ENCODE results near the gene CLCN7.
A peak's percentile ranks its signal among the peaks of the same experiment; 100 is the strongest.

Gene CLCN7

DNA sequence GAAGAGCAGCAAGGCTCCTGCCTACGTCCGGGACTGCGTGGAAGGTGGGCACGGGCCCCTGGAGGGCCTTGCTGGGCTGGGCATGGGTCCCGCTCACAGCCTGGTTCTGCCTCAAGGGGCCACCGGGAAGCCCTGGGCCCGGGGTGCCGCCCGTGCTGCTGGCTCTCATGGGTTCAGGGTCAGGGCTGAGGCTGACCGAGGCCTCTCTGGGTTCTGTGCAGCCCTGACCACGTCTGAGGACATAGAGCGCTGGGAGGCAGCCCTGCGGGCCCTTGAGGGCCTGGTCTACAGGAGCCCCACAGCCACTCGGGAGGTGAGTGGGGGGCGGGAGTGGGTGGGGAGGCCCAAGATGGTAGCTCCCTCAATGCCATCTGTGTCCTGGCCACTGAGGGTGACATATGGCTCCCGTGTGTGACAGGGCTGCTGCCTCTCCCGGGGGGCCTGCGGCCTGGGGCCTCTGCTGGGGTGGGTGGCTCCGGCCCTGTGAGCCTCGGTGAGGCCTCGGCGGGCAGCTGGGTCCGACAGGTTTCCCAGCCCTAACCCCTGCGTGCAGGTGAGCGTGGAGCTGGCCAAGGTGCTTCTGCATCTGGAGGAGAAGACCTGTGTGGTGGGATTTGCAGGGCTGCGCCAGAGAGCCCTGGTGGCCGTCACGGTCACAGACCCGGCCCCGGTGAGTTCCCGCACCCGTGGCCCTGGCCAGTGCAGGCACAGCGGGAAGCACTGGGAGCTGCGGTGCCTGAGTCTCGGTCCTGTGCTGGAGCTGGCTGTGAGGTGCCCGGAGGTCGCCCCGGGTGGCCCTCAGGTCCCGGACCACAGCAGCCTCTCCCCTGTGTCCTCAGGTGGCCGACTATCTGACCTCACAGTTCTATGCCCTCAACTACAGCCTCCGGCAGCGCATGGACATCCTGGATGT lies 27.5 kb upstream of the CLCN7 start:
- DNase-seq = no peak

DNA sequence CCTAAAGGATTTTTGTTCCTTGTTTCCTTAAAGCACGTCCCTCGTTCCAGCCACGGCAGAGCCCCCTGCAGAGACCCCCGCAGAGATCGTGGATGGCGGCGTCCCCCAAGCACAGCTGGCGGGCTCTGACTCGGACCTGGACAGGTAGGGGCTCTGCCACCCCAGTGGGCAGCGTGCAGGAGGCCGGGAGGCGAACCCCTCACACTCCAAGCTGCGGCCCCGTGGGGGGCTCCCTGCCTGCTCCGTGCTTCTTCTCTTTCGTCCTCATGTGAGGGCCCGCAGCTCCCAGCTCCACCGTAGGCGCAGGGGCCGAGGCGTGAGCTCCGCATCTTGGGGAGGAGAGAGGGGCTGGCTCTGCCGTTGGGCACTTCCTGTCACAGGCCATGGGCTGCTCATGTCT lies 26.8 kb upstream of the CLCN7 start:
- no peak for DNase-seq

DNA sequence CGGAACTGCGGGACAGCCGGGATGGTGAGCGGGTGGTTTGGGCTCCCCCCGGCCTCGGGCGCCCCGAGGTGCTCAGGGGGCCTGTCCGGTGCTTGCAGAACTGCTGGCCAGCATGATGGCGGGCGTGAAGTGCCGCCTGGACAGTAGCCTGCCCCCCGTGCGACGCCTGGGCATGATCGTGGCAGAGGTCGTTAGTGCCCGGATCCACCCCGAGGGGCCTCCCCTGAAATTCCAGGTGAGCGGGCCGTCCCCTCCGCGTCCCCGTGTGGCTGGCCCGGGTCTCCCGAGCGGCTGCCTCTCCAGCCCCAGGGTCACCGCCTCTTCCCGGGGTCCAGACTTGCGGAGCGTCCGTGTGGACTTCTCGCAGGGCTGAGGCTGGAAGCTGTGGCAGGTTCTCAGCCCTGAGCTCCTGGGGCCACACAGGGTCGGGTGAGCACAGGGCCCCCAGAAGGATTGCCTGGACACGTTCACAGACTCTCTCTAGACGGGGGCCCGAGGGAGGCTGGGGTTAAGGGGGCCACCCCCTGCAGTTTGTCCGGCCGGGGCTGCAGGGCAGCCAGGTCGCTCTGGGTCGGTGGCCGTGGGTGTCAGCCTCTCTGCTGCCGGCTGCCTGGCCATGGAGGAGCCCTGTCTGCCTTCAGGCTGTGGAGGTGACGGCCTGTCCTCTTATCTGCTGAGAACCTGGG lies 25.8 kb upstream of the CLCN7 start:
- DNase-seq = no peak

DNA sequence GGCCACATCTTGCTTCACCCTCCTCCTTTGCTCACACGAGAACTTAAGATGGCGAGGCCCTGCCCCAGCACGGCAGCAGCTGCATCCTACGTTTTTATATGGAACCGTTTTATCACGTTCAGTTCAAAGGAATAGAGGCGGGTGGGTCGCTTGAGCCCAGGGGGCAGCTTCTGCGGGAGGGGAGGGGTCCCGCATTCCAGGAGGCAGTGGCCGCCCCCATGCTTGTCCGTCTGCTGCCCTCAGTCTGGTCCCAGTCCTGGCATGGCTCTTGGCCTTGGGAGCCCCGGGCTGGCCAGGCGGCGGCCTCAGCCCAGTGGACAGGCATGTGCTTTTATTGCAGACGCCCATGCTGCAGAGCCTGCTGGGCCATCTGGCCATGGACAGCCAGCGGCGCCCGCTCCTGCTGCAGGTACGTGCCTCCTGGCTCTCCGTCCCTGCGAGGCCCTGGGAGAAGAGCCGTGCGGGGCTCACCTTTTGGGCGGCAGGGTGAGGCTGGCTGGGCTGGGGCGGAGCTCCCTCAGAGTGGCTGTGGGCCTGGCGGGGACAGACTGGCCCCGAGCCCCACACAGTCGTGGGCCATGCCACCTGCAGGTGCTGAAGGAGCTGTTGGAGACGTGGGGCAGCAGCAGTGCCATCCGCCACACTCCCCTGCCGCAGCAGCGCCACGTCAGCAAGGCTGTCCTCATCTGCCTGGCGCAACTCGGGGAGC lies 25.1 kb upstream of the CLCN7 start:
- DNase-seq = no peak

DNA sequence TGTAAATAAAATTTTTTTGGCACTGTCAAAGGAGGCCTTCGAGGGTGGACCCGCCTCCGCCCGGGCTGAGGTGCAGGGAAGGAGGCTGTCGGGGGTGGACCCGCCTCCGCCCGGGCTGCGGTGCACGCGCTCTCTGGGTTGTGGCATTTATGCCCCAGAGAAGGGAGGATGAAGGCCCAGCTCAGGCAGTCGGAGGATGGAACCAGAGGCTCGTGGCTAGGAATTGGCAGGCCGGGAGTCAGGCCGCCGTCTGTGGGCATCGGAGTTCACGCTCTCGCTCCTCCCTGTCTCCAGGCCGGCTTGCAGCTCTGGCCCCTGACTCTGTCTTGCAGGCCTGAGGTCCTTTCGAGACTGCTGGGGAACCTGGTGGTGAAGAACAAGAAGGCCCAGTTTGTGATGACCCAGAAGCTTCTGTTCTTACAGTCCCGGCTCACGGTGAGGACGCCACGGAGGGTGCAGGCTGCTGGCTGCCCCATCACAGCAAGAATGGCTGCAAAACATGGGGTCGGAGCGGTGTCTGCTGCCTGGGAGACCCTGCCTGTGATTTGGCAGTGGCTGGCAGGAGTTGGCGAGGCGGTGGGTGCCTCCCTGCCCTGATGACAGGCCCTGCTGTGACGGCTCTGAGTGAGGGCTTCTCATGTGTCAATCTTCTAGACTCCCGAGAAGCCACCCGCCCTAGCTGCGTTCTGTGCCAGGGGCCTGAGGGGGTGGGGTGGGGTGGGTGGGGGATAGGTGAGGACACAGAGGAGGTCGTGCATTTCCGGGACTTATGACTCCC lies 24.3 kb upstream of the CLCN7 start:
- no peak for DNase-seq

DNA sequence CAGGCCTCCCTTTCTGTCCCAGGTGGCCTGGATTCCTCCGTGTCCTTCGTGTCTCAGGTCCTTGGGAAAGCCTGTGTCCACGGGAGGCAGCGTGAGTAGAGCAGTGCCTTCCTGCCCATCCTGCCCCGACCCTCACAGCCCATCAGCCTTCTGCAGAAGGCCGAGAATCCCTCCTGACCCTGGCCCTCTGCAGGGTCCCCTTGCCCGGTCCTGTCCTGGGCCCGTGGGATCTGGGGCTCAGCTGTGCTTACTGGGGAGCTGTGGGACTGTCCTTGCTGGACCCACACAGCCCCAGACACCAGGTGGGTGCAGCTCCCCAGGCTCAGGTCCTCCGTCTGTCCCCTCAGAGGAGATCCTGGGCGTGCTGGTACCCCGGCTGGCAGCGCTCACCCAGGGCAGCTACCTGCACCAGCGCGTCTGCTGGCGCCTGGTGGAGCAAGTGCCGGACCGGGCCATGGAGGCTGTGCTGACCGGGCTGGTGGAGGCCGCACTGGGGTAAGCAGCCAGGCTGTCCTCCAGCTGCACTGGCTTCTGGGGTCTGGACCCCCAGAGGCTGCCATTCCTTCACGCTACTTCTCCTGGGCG lies 22.3 kb upstream of the CLCN7 start:
- DNase-seq = no peak

DNA sequence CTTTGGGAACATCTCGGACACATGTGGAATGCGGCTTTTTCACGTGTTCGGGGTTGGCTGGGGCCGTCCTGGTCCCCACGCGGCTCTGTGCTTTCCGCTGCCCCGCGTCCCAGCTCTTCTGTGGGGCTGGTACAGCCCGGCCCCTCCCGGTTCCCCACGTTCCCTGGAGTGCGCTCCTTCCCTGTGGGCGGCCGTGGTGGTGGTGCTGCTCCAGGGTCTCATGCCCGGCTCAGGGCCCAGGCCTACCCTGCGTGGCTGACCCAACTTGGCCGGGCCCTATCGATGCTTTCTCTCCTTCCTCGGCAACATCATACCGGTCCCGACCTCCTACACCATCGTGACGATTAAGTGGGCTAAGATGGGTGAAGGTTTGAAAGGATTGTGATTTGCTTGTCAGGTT lies 21.6 kb upstream of the CLCN7 start:
- no peak for DNase-seq

DNA sequence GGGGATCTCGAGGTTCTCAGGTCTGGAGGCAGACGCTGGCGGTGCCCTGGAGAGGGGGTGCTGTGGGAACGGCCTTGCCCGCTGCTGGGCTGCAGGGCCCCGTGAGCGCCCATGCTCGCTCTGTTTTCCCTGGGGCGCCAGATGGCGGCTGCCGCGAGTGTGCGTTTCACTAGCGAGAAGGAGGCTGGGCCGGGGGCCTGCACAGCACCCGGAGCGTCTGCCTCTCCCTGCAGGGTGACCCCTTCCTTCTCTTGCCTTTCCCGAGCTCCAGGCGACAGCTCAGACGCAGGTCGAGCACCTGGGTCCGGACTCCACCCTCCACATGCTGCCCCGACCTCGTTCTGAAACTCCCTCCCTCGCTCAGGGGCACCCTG lies 21.0 kb upstream of the CLCN7 start:
- DNase-seq = no peak

DNA sequence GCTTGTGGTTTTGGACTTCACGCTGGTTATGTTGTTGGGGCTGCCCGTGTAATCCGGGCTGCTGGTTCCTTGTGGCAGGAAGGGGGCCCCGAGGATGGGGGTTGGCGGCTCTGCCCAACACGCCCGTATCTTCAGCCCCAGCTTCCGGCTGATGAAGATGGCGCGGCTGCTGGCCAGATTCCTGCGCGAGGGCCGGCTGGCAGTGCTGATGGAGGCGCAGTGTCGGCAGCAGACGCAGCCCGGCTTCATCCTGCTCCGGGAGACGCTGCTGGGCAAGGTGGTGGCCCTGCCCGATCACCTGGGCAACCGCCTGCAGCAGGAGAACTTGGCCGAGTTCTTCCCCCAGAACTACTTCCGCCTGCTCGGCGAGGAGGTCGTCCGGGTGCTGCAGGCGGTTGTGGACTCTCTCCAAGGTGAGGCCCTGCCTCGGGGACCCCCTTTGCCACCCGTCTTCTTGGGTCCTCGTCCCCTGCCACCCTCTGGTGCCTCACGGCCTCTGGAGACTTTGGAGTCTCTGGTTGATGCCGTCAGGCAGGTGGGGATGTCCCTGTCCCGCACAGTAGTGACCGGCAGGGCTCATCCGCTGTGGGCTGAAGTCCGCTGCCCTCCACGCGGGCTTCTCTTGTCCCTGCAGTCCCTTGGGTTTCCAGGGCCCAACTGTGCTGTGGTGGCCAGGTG lies 20.5 kb upstream of the CLCN7 start:
- DNase-seq = no peak

DNA sequence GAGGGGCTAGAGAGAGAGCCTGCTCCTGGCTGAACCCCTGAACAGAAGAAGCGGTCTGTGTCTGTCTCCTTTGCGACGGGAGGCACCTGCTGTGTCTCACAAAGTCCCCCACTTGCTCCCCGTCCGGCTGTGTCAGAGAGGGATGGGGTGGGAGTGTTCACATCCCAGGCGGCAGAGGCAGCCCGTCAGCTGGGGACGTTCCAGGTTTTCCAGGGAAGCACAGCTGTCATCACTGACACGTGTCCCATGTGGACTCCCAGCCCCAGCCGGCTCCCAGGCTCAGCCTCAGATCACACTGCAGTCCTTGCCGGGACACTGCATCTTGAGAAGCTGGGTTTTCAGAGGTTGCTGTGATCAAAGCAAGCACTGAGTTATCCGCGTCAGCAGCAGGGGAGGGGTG lies 19.9 kb upstream of the CLCN7 start:
- DNase-seq = no peak

DNA sequence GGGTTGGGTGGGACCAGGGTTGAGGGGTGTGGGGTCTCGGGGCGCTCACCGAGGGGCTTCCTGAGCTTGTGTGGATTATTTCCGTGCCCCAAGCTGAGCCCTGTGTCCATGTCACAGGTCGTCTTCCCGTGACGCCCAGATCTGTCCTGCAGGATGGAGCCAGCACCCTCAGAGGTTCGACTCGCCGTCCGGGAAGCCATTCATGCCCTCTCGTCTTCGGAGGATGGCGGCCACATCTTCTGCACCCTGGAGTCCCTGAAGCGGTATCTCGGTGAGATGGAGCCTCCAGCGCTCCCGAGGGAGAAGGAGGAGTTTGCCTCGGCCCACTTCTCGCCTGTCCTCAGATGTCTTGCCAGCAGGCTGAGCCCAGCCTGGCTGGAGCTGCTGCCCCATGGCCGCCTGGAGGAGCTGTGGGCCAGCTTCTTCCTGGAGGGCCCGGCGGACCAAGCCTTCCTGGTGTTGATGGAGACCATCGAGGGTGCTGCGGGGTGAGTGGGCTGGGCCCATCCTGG lies 19.4 kb upstream of the CLCN7 start:
- DNase-seq = no peak

DNA sequence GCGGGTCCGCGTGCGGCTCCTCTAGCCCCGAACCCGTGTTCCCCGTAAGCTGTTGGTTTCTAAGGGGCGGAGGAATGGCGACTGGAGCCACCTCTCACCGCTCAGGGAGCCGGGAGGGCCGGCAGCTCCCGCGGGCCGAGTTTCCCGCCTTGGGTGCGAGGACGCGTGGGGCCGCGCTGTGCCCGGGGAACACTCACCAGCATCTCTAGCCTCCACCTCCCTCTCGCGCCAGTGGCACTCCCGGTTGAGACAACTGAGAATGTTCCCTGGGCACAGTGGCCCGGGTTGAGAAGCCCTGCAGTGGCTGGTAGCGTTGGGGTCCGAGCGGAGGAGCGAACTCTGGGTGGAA lies 18.9 kb upstream of the CLCN7 start:
- DNase-seq = no peak

DNA sequence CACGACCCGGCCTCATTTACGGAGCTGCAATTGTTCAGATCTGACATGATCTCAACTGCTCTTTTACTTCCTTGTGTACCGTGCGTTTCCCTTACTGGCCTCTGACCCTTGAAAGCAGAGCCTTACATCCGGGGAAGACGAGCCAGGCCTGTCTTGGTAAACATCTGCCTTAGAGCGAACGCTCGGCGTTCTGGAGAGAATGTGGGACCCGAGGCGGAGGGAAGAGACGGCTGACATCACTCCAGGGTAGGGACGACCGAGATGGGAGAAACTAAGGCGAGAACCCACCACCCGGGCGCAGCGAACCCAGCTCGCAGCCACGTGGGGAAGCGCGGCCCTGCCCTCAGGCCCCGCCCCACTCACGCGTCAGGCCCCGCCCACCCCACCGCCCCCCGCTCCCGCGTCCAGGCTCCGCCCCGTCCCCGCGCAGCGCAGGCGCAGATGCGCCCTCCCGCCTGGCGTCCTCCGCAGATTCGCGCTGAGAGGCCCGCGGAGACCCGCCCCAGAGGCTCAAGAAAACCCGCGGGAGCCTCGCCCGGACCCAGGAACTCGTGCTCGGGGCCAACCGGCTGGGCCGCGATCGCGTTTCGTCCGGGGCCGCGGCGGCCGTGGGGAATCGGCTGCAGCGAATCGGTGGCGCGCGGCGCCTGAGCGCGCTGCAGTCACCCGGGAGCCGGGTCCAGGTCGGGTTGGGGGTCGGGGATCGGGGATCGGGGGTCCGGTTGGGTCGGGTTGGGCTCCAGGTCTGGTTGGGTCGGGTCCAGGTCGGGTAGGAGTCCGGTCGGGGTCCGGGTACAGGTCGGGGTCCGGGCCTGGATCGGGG lies 18.3 kb upstream of the CLCN7 start, which contains the start of gene TELO2:
TELO2 (plus strand) TSS at position 438 of the 823 bp plus-strand sequence. CDS start 922 bp downstream, outside the sequence.
- DNase-seq = peak; percentile 80 to 92

DNA sequence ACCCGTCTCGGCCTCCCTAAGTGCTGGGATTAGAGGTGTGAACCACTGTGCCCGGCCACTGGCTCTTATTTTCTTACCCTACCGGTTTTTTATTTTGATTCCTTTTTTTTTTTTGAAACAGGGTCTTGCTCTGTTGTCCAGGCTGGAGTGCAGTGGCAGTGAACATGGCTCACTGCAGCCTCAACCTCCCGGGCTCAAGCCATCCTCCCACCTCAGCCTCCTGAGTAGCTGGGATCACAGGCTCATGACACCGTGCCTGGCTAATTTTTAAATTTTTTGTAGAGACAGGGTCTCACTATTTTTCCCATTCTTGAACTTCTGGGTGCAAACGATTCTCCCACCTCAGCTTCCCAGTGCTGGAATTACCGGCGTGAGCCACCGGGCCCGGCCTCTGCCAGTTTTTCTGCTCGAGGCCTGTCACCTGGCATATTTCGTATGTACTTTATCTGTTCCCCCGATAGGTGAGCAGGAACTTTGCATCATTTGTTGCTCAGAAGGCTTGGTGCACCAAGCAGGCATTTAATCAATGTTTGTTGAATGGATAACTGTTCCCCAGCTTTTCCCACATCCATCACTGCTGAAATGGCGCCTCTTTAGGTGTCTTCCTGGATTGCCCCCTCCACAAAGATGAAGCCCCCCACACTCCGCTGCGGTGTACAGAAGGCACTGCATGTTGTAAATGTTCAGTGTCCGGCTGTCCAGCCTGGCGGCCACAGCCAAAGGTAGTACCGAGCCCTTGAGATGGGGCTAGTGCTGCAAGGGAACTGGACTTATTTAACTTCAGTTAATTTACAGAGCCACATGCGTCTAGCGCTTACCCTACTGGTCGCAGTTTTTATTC lies 17.5 kb upstream of the CLCN7 start:
- DNase-seq = no peak

DNA sequence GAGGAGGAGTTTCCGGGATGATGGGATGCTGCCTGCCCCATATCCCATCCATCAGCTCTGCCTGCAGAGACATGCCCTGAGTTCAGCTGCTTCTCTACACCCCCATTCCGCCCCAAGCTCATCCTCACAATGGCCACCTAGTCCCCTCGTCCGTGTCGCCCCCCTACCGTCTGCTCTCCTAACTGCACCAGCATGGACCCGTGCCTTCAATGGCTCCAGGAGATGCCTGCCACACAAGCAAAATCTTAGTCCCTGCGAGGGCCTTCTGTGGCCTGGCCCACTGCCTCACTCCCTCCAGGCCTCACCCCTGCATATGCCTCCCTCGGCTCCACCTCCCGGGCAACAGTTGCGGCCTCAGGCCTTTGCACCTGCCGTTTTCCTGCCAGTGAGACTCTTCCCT lies 16.5 kb upstream of the CLCN7 start:
- DNase-seq = no peak

DNA sequence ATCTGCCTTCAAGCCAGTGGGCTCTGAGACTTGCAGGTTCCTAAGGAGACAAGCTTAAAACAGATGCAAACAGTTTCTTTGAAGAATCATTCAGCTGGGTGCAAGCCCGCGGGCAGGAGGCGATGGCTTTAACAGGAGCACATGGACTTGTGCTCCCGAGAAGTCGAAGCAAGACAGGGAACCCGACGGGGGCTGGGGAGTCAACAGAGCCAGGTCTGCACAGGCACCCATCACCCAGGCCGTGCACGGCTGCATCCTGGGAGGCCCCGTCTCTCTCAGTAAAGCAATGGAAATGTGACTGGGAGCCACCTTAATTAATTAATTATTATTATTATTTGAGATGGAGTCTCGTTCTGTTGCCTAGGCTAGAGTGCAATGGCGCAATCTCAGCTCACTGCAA lies 14.2 kb upstream of the CLCN7 start:
- no peak for DNase-seq

DNA sequence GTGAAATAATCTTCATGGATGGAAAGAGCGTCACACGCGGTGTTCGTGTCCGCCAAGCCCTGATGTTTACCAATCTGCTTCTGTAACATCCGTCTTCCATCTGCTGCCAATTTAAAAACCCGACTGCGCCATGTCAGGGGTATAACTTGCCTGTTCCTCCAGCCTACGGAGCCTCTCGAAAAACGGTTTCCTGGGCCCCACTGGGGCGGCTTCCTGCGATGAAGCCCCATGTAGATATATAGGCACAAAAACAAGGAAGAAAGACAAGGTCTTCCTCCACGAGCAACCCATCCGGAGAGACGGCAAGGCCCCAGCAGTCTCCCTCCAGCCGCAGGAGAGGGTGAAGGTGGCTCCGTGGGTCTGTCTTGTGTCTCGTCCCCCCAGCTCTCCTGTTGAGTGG lies 13.8 kb upstream of the CLCN7 start, which contains the start of gene PTX4:
PTX4 (minus strand) TSS at position 326 of the 400 bp plus-strand sequence; CDS start at position 291, 35 bp downstream.
- DNase-seq = no peak

DNA sequence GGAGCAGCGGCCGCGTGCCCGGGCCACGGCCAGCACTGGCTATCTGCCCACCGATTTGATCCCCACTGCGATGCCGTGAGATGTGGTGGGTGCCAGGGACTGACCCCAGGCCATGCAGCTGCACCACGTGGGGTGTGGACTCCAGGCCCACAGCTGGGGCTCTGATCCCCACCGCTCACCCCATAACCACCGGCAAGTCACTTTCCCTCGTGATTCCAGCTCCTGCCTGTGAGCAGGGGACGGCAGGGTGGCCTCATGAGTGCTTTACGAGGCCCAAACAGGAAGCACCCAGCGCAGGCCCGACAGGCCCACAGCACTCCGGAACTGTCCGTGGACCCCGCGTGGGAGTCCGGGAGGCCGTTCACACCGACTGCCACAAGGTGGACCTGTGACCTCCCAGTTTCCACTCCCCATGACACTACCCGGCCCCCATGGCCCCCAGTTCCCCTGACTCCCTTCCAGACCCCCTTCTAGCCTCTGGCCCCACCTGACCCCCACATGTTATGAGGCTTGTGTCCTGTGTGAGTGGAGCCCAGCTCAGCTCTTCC lies 13.3 kb upstream of the CLCN7 start:
- DNase-seq = no peak

DNA sequence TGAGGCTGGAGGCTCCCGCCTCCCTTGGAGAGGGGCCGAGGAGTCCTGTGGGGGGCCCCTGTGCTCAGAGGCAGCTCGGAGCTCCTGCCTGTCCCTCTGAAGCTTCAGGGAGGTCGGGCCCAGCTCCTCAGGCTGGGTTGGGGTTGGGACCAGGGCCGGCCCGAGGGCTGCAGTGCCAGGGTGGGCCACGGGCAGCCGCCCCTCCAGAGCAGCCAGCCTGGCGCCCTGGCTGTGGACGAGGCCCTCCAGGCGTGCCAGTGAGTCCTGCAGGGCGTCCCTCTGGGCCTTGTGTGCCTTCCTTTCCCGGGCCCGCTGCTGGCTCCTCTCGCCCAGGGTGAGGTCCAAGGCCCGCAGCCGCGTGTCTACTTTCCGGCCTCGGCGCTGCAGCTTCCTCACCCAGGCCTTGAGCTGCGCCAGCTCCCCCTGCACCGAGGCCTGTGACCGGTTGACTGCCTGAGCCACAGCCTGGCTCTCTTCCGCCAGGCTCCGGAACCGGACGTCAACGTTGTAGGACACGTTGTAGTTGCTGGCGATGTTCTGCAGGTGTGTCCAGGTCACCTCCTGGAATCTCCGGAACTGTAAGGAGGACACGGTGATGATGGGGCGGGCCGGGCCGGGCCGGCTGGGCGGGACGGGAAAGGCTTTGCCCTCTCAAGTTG lies 12.7 kb upstream of the CLCN7 start:
- DNase-seq = no peak
